K562 (cell line): ENCODE results near the gene IPO11. TPM values are rescaled to one million over a fixed set of nuclear protein-coding genes. Genes with fewer than 3 reads are reported as not detected.

ENCODE experiments used
- CBX8 ChIP-seq: fragments of 200-600 bp; sonication (generic); IDR thresholded peaks from 2 replicates; pipeline ENCODE4 v1.6.1; 2012; ENCODE audit warnings: borderline replicate concordance, mixed run types, low read depth, mild to moderate bottlenecking, moderate library complexity, mixed read lengths, low read length, control low read depth, inconsistent platforms; ENCODE audit not compliant: poor library complexity, severe bottlenecking; ENCODE audit errors: extremely low read depth
- COPS2 ChIP-seq: fragments of 450-650 bp; conservative IDR thresholded peaks from 2 replicates; pipeline ENCODE4 v1.6.1; 2016; ENCODE audit warnings: mild to moderate bottlenecking, moderate library complexity
- ELF2 ChIP-seq: fragments of 250-450 bp; sonication (Bioruptor Pico); IDR thresholded peaks from 2 replicates; pipeline ENCODE4 v1.5.0; 2021; ENCODE audit warnings: mild to moderate bottlenecking
- ETS2 ChIP-seq: IDR thresholded peaks from 2 replicates; pipeline ENCODE4 v1.6.1; 2016; ENCODE audit warnings: borderline replicate concordance, missing genetic modification characterization, mild to moderate bottlenecking, moderate library complexity, missing compliant biosample characterization; ENCODE audit not compliant: poor library complexity, severe bottlenecking
- FOXK1 ChIP-seq: sonication (generic); formaldehyde crosslinking; IDR thresholded peaks from 2 replicates; pipeline ENCODE4 v1.8.0; 2022; ENCODE audit warnings: missing genetic modification reagents, mild to moderate bottlenecking, borderline replicate concordance
- GTF2E2 ChIP-seq: fragments of 200-800 bp; sonication (Bioruptor generic); IDR thresholded peaks from 2 replicates; pipeline ENCODE4 v1.6.1; 2016; ENCODE audit warnings: missing genetic modification characterization, missing compliant biosample characterization
- KLF1 ChIP-seq: fragments of 450-650 bp; IDR thresholded peaks from 2 replicates; pipeline ENCODE4 v1.6.1; 2016; ENCODE audit warnings: missing genetic modification characterization, missing compliant biosample characterization
- KLF6 ChIP-seq: fragments of 250-450 bp; sonication (Bioruptor Pico); IDR thresholded peaks from 2 replicates; pipeline ENCODE4 v1.4.0; 2020; ENCODE audit warnings: mild to moderate bottlenecking, moderate library complexity, borderline replicate concordance
- NR4A1 ChIP-seq, 2 experiments: fragments of 250-450 bp in 1 of 2; fragments of 450-650 bp in 1 of 2; sonication (Bioruptor Pico) in 1 of 2; IDR thresholded peaks; 2 replicates each; pipeline versions ENCODE4 v1.4.0 to v1.6.1; 2016 to 2020; ENCODE audit warnings: mild to moderate bottlenecking in 2 of 2, missing compliant biosample characterization in 1 of 2, missing genetic modification characterization in 1 of 2, moderate library complexity in 1 of 2
- PRPF4 ChIP-seq: fragments of 200-400 bp; formaldehyde crosslinking; IDR thresholded peaks from one replicate; pipeline ENCODE4 v1.6.1; 2017; ENCODE audit warnings: low read length, low read depth, mild to moderate bottlenecking; ENCODE audit not compliant: insufficient read depth, poor library complexity, severe bottlenecking
- PURB ChIP-seq: sonication (generic); formaldehyde crosslinking; IDR thresholded peaks from 2 replicates; pipeline ENCODE4 v1.9.0; 2021; ENCODE audit warnings: low read depth, mild to moderate bottlenecking, missing genetic modification reagents
- RBM34 ChIP-seq: fragments of 200-400 bp; formaldehyde crosslinking; IDR thresholded peaks from 2 replicates; pipeline ENCODE4 v1.6.1; 2018; ENCODE audit warnings: low read length, borderline replicate concordance; ENCODE audit not compliant: insufficient read depth
- SRSF3 ChIP-seq: fragments of 200-400 bp; formaldehyde crosslinking; IDR thresholded peaks from 2 replicates; pipeline ENCODE4 v1.6.1; 2016; ENCODE audit warnings: mild to moderate bottlenecking, low read length, moderate library complexity; ENCODE audit not compliant: insufficient read depth
- THRB ChIP-seq: fragments of 450-650 bp; formaldehyde crosslinking; conservative IDR thresholded peaks from 2 replicates; pipeline ENCODE4 v1.4.0; 2022; ENCODE audit warnings: mild to moderate bottlenecking, missing genetic modification characterization
- ZBTB49 ChIP-seq: sonication (generic); formaldehyde crosslinking; IDR thresholded peaks from 2 replicates; pipeline ENCODE4 v1.8.0; 2022; ENCODE audit warnings: missing genetic modification reagents, mild to moderate bottlenecking, borderline replicate concordance
- ZEB2 ChIP-seq: fragments of 450-650 bp; IDR thresholded peaks from 2 replicates; pipeline ENCODE4 v1.6.1; 2016
- ZFP36 ChIP-seq: fragments of 150-350 bp; IDR thresholded peaks from 2 replicates; pipeline ENCODE4 v1.6.1; 2018; ENCODE audit warnings: low read length, low read depth; ENCODE audit not compliant: partially characterized antibody
- ZNF253 ChIP-seq: fragments of 250-450 bp; sonication (Bioruptor Pico); conservative IDR thresholded peaks from 2 replicates; pipeline ENCODE4 v1.6.1; 2021; ENCODE audit warnings: mild to moderate bottlenecking
- ZNF41 ChIP-seq: fragments of 250-450 bp; sonication (Bioruptor Pico); conservative IDR thresholded peaks from 2 replicates; pipeline ENCODE4 v1.4.0; 2020; ENCODE audit warnings: mild to moderate bottlenecking
- ZNF511 ChIP-seq: sonication (generic); formaldehyde crosslinking; IDR thresholded peaks from 2 replicates; pipeline ENCODE4 v1.8.0; 2022; ENCODE audit warnings: mild to moderate bottlenecking, missing genetic modification reagents
- ZNF518B ChIP-seq: fragments of 250-450 bp; sonication (Bioruptor Pico); IDR thresholded peaks from 2 replicates; pipeline ENCODE4 v1.5.0; 2021; ENCODE audit warnings: mild to moderate bottlenecking, moderate library complexity
- polyA plus RNA-seq, 8 experiments: library from polyadenylated mRNA; depleted of rRNA in 4 of 8; stranded (reverse) in 5 of 8; unstranded in 3 of 8; fragments of >200 nt; fragmentation: Nextera tagmentation in 2 of 8; fragmentation: Illumina TruSeq in 1 of 8; extraction: Ambion mirVana in 2 of 8; extraction: Trizol in 1 of 8; gene quantifications; 2 replicates each; pipeline versions ENCODE4 v1.2.1 to v1.2.3, GENCODE V29; 2011 to 2014; ENCODE audit warnings: inconsistent platforms in 1 of 8, missing spikeins in 1 of 8
- total RNA-seq, 7 experiments: library from RNA; depleted of rRNA in 6 of 7; stranded (reverse); fragments of >200 nt in 6 of 7; fragmentation: Illumina TruSeq in 2 of 7; extraction: Trizol in 2 of 7; gene quantifications; 2 replicates each; pipeline versions ENCODE4 v1.2.1 to v1.2.3, GENCODE V29; 2011 to 2021; ENCODE audit warnings: low replicate concordance in 1 of 7

IPO11 gene
- total and polyA plus RNA-seq, 9 of the 15 experiments (the other 6 are each of a cell fraction or from before 2014, with no cell fraction given): 38.7 to 96.0 (median 70.9) TPM

GRCh38 chr5:62421414-62421813, 8.9 kb downstream of the IPO11 start (continued):
- TF ChIP-seq PURB (CRISPR knock-in tag): no peak
- no peak for TF ChIP-seq ZNF41
- no peak for TF ChIP-seq NR4A1 (CRISPR knock-in tag; IDR thresholded peaks at IDR 0.05)
- no peak for TF ChIP-seq NR4A1 (tag; IDR thresholded peaks at IDR 0.05)
- no peak for TF ChIP-seq PRPF4
- TF ChIP-seq ELF2 (CRISPR knock-in tag): no peak
- TF ChIP-seq GTF2E2 (tag): no peak
- no peak for TF ChIP-seq ZFP36
- no peak for TF ChIP-seq FOXK1
- TF ChIP-seq ZNF511: no peak
- TF ChIP-seq KLF6: no peak
- no peak for TF ChIP-seq CBX8
- TF ChIP-seq ZNF518B (CRISPR knock-in tag): no peak
- TF ChIP-seq SRSF3: no peak
- no peak for TF ChIP-seq THRB (CRISPR knock-in tag)
- TF ChIP-seq ZNF253: no peak
- no peak for TF ChIP-seq COPS2
- TF ChIP-seq KLF1 (tag): no peak
- no peak for TF ChIP-seq ZBTB49 (CRISPR knock-in tag)
- no peak for TF ChIP-seq RBM34
- no peak for TF ChIP-seq ZEB2
- no peak for TF ChIP-seq ETS2 (tag)
